Cardiac septum (tissue), 1 donor: ENCODE results near the gene TSHZ2. TPM values are rescaled to one million over a fixed set of nuclear protein-coding genes. Genes with fewer than 3 reads are reported as not detected.

Source experiments
- DNase-seq: peaks from one replicate; pipeline ENCODE4 v3.0.0-alpha.2; 2020; ENCODE audit warnings: low spot score
- intact Hi-C: fragments of 100-400 bp; cut with DNase I; formaldehyde crosslinking; loops from one replicate; pipeline ENCODE4 v1.14.0; 2022
- total RNA-seq: library from RNA; stranded (reverse); fragmentation: NEBNext Ultra II Directional; extraction: Animal tissue kit (Norgen Biotek cat#: 25700); gene quantifications from one replicate; pipeline ENCODE4 v1.2.1, GENCODE V29; 2021
- donor health status: DM: no; HTN: no; CAD: no.

Gene TSHZ2
- total RNA-seq, 1 donor from 2014 or later: 7.5 TPM

DNA sequence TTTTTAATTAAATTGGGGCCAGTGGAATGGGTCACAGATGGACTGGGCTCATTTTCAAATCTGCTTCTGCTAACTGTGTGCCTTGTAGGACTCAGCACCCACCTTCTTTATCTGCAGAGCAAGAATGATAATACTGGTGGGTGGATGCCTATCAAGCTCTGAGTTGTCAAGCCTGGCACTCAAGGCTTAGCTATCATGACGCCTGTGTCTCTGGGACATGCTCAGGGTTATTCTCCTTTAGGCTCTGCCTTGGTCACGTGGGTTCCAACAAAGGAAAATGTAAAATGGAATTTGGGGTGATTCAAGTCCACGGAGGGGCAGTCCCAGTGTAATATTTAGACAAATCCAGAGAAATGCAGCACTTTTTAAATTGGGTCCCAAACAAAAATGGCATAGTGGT, 202.3 kb downstream of the TSHZ2 start:
- intact Hi-C loops: no loop called here
- DNase-seq: no peak

DNA sequence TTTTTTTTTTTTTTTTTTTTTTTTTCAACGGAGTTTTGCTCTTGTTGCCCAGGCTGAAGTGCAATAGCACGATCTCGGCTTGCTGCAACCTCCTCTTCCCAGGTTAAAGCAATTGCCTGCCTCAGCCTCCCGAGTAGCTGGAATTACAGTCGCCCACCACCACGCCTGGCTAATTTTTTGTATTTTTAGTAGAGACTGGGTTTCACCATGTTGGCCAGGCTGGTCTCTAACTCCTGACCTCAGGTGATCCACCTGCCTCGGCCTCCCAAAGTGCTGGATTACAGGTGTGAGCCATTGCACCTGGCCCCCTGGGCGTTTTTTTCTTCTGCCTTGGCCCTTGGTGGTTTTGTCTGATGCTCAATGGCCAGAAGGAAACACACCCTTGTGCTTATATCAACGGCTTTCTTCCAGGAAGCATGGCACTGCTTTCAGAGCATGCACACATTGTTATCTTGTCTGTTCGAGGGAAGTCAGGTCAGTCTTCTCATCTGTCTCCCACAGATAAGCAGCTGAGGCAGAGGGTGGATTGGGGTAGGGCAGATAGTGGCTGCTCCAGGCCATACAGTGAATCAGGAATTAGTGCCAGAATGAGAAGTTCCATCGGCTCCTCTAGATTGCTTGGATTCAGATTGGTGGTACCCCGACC, 203.1 kb downstream of the TSHZ2 start:
- no peak for DNase-seq

GRCh38 chr20:53176134-53176533, 204.0 kb downstream of the TSHZ2 start:
- intact Hi-C loops: no loop called here

More for the DNA sequence above, 203.1 kb downstream of the TSHZ2 start:
- intact Hi-C loops: no loop called here

GRCh38 chr20:53177687-53178086, 205.5 kb downstream of the TSHZ2 start:
- DNase-seq: no peak
- intact Hi-C loops: no loop called here

More at GRCh38 chr20:53176134-53176533, 204.0 kb downstream of the TSHZ2 start:
- no peak for DNase-seq

GRCh38 chr20:53179749-53180148, 207.6 kb downstream of the TSHZ2 start:
- no peak for DNase-seq
- intact Hi-C loops: no loop called here

DNA sequence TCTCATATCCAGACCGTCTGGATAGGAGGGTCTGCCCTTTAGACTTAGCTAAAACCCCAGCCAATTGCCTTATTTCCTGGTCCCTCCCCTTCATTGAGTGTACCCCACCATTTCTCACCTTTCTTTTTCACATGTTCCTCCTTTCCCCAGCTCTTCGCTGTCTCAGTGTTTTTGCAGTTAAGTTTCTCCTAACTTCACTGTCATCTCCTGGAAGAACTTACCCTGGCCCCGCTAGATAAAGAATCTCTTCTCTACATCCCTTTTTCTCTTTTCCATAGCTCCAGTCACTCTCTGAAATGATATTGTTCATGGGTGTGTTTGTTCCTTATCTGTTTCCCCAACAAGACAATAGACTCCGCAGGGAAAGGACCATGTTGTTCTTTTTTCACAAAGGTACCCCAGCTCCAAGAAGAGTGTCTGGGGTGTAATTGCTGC, 208.8 kb downstream of the TSHZ2 start:
- no peak for DNase-seq
- intact Hi-C loops: no loop called here

DNA sequence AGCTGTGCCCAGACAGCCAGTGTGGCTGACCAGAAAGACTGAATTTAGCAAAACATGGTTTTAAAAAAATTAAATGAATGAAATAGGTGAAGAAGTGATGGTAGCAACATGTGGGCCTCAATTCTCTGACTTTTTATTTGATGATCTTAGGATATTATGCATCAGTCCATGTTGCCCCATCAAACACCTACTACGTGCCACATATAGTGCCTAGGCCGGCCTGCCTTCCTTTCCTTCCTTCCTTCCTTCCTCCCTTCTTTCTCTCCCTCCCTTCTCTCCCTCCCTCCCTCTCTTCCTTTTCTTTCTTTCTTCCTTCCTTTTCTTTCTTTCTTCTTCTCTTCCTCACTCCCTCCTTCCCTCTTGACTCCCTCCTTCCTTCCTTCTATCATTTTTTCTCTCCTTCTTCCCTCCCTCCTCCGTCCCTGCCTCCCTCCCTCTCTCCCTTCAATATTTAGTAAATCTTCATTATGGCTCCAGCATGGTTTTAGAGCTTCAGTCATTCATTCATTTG, 209.8 kb downstream of the TSHZ2 start:
- intact Hi-C loops: no loop called here
- DNase-seq: no peak

GRCh38 chr20:53183181-53183580, 211.0 kb downstream of the TSHZ2 start:
- intact Hi-C loops: no loop called here
- DNase-seq: no peak

DNA sequence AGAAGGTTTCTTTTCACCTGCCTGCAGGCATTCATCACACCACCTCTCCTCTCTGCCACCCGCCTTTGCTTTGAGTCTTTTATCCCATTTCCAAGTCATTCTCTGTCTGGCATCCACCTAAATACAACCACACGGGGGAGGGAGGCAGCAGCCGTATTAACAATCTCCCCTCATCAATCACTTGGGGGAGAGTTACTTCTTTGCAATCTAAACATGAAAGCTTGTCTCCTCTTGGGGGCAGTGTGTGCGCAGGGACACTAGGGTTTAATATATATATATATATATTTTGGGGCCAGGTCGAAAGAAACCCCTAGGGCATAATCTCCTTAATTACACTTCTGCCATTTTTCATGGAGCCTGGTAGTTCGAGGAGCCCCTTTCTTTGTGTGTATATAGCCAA, 214.5 kb downstream of the TSHZ2 start:
- no peak for DNase-seq
- intact Hi-C loops: no loop called here

- intact Hi-C loops: no loop called here
- no peak for DNase-seq
Observed at GRCh38 chr20:53187392-53188068, 215.4 kb downstream of the TSHZ2 start.

- intact Hi-C loops: no loop called here
- no peak for DNase-seq
Observed at GRCh38 chr20:53190225-53190624, 218.1 kb downstream of the TSHZ2 start.

GRCh38 chr20:53191957-53192356, 219.8 kb downstream of the TSHZ2 start:
- DNase-seq: no peak
- intact Hi-C loops: no loop called here

DNA sequence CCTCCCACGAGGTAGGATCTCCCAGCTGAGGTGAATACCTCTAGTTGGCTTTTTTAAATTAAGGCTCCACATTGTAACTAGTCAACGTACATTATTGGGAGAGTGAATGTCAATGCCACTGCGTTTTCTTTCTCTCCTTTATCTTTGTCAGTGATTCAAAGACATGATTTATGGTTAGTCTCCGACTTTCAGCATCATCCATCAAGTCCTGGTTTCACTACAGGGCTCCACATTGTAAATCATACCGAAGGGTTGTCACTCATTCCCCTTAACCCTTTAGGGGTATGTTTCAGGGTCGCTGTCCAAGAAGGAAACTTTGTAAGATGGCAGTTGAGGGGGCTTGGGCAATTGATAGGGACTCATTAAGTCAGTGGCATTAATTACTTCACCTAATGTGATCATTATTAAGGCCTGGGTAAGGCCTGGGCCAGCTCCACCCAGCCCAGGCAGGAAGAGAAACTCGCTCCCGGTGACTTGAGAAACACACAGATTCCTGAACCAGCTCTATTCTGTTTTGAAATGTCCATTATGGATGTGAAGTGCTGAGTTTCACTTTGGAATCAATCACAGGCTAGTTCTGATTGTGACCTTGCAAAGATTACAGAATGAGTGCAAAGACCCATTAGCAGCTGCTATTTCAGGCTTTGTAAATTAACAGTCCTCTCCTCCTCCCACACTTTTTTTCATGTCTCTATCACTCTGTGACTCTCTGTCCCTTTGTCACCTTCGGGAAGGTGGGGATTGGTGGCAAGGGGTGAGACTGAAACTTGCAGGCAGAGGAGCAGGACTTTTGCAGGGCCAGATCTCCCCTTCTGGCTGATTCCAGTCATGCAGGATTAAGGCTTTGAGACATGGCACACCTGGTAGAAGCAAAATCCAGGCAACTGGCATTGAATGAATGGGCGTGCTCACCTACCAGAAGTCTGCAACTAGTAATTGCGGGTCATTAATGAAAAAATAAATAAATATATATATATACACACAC, 222.4 kb downstream of the TSHZ2 start:
- intact Hi-C loops: no loop called here
- DNase-seq: no peak

- no peak for DNase-seq
- intact Hi-C loops: no loop called here
Observed at GRCh38 chr20:53195876-53196610, 223.9 kb downstream of the TSHZ2 start.

DNA sequence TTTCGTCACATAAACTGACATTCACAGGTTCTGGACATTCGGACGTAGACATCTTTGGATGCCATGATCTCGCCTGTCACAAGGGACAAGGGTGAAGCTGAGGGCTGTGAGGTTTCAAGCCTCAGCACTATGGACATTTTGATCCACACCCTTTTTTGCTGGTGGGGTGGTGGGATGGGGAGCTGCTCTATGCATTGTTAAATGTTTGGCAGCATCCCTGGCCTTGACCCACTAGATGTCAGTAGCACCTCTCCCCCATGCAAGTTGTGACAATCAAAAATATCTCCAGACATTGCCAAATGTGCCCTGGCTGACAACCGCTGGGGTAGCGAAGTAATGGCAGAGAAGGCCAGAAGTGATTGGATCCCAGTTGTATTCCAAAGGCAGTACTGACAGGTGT, 229.4 kb downstream of the TSHZ2 start:
- intact Hi-C loops: no loop called here
- no peak for DNase-seq

DNA sequence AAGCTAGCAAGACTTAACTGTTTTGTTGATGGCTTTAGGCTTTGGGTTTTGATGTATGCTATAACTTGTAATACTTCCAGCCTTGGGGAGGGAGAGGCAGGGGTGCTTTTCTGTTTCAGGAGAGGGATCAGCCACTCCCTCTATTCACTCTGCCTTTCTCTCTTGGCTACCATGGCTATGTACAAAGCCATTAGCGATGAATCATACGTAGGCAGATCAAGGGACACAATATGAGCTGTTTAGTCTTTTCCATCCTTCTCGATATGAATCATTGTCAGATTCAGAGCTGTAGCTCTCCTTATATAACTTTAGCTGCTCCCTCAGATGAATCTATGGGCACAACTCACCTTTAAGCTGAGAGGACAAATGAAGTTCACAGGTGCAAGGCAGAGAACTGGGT, 230.6 kb downstream of the TSHZ2 start:
- DNase-seq: no peak
- intact Hi-C loops: no loop called here

DNA sequence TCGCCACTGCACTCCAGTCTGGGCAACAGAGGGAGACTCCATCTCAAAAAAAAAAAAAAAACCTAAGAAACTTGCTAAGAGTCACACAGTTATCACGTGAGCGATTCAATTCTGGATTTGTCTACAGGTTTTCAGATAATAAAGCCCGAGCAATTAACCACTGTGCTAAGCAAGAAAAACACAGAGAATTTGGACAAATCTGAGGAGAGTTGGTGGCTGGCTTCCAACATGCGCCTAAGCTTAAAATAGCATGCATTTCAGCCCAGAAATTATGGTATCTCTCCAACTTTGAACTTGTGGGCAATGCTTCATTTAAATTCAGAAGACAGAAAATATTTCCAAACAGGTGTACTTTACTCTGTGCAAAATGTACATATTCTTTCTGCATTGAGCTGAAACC, 232.9 kb downstream of the TSHZ2 start:
- DNase-seq: no peak
- intact Hi-C loops: no loop called here

DNA sequence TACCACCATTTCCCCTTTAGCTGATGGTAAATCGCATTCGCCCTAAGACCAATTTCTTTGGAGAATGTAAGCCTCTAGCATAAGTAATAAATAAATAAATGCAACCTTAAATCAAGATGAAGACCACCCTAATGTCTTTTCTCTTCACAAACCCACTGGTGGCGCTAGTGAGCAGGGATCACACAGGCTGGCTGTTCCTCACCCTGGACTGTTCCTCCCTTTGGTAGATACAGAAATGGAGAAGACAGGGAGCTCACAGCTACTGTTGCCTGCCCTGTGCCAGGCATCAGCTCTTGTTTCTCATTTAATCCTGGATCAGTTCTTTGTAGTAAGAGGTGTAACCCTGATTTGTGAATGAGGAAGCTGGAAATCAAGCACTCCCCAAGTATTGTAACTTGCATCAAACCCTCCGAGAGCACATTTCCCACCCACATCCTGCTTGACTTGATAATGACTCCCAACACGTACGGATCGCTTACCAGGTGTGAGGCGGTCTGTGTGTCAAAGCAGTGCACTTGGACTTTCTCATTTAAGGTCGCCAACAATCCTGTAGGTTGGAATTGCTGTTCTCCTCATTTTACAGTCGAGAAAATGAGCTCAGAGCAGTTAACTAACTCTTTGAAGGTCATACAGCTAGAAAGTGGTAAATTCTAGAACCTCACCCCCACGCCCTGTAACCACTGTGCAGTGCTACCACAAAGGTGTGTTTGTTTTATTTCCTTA, 236.1 kb downstream of the TSHZ2 start:
- DNase-seq: no peak
- intact Hi-C loops: no loop called here

DNA sequence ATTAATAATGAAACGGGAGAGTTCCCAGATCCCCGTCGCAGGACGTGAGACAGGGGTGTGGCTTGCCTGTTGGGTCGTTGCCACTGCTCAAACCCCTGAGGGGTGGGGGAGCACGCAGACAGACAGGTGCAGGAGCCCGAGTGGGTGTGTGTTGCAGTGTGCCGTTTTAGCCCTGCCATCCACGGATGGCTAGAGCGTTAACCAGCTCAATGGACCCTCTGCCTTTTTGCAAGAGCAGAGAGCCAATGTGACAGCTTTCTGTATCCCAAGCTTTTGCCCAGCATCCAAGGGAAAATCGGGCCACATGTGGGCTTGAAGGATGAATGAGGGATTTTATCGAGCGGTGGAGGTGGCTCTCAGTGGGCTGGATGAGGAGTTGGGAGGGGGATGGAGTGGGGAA, 237.9 kb downstream of the TSHZ2 start:
- intact Hi-C loops: loop anchor here (10.0 kb wide), 1 partner anchor 285 kb away; no protein-coding TSS in a partner anchor
- no peak for DNase-seq
